Activated CD4-positive, alpha-beta T cell treated with anti-CD3 and anti-CD28 coated beads, Interleukin-2, amount 50 U/mL, for 48 hours (primary cell): ENCODE results near the gene PNLDC1.
"Not testable (repeated sequence)": the region's sequence is repeated elsewhere in the genome, so short reads cannot be mapped to it uniquely, and the experiment has no call there.

Experiments
- DNase-seq, 2 experiments: peaks; one replicate each; pipeline ENCODE4 v3.0.0-alpha.2; 2020

Gene PNLDC1

DNA sequence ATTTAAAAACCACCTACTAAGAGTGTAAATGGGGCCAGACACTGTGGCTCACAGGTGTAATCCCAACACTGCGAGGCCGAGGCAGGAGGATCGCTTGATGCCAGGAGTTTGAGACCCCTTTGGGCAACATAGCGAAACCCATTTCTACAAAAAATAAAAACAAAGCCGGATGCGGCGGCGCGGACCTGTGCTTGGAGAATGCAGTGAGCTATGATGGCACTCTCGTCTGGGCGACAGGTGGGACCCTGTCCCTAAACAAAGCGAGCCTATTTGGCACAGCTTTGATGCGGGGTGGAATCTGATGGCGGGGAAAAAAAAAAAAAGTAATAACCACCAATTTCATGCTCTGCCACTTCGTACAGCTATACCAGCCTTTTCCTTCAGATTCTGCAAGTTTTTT lies 11.8 kb upstream of the PNLDC1 start:
- DNase-seq, result peak; percentile 12 to 19

- peak; percentile 24 to 43 for DNase-seq
Measured at GRCh38 chr6:159788753-159789376, 11.2 kb upstream of the PNLDC1 start.

DNA sequence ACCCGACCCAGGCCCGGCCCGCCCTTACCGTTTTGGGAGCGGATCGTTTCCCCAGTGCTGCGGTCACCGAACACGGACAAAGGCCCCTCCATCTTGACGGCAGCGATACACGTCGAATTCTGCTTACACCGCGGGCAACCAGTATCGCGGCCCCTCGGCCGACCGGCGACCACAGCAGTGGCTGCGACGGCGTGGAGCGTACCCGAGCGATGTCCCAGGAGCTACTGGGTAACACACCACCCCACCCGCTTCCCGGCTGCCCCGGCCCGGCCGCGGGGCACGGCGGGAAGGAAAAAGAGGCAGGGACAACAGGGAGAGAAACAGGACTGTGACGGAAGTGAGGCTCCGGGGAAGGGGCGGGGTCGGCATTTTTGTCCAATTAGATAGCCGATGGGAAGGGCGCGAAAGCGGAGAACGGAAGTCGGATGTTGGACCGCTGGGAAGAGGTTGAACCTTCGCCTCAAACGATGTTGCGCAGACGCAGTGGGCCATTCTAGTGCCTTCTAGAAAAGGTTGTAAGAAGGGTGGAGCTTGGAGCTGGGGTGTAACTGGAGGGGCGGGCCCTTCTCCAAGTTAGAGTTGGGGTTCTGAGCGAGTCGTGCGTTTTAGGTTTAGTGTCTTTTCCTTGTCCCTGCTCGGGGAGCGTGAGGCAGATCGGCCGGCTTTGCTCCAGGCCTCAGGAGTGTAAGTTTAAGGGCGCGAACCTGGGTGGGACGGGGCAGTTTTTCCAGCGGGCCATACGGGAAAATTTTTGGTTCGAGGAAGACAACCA lies 10.5 kb upstream of the PNLDC1 start, which contains the start of gene TCP1:
TSS of gene TCP1 (minus strand) at position 226 of the 772 bp plus-strand sequence. CDS start at position 92, 134 bp downstream.
- DNase-seq, result peak; percentile 99 to 100

- DNase-seq, result peak; percentile 88 to 91
Measured at GRCh38 chr6:159790149-159790955, 9.7 kb upstream of the PNLDC1 start, which contains the start of gene MRPL18. MRPL18 (plus strand) TSS chr6:159790467; CDS start chr6:159790588, 121 bp downstream.

DNA sequence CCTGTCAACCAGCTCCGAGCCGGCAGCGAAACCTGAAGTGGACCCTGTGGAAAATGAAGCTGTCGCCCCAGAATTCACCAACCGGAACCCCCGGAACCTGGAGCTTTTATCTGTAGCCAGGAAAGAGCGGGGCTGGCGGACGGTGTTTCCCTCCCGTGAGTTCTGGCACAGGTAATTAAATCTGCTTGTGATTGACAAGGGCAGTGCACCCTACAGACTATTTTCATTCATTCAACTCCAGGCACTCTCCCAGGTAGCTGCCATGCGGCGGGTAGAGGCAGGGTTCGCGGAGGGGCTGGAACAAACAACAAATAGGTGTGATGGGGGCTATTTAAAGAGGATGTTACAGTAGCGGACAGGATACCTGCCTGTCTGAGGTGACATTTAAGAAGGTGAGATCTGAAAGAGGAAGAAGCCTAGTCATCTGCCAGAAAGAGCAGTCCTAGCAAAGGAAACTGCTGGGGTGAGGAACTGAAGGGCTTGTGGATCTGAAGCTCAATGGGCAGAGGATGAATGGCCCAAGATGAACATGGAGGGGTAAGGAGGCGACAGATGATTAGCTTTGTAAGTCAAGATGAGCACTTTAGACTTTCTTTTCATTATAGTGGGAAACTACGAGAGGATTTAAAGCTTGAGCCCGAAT lies 9.0 kb upstream of the PNLDC1 start:
- peak in 1 of 2 experiments; percentile 12 for DNase-seq

GRCh38 chr6:159794976-159795375 lies 5.1 kb upstream of the PNLDC1 start:
- not testable (repeated sequence) for DNase-seq

DNA sequence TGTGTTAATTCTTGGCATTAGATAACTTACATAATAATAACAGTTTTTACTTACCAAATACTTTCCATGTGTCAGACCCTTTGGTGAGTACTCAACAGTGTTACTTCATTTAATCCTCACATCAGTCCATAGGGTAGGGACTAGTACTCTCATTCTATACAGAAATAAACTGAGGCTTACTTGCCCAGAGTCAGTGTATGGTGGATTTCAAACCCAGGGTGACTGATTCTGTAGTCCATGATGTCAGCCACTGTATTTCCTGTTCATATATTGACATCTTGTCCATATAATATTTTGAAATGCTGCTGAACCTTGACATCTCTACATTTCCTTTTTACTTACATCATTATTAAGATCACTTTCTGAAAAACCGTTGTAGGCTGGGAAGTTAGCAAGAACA lies 2.5 kb upstream of the PNLDC1 start:
- no peak for DNase-seq

GRCh38 chr6:159801935-159802334 lies 1.9 kb downstream of the PNLDC1 start:
- no peak for DNase-seq

- DNase-seq, result no peak
Measured at GRCh38 chr6:159804504-159804903, 4.4 kb downstream of the PNLDC1 start.

GRCh38 chr6:159805440-159806020 lies 5.5 kb downstream of the PNLDC1 start:
- no peak for DNase-seq

DNA sequence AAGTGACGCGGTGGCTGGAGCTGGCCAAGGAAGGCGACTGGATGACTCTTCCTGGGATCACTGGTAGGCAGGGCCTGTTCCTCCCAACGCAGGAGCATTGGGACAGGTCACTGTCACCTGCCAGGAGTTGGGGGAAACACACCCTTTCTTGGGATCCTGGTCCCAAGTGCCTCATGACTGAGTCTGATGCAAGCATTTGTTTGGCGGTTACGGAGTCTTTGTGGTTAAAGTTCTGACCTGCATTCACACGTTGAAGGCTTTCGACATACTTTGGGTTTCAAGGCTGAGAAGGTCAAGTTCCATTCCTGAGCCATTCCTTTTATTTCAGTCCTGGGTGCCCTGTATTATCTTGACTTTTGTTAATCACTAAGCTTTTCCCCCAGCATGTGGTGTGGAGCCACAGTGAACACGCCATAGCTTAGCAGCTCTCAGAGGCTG lies 6.0 kb downstream of the PNLDC1 start:
- no peak for DNase-seq

DNA sequence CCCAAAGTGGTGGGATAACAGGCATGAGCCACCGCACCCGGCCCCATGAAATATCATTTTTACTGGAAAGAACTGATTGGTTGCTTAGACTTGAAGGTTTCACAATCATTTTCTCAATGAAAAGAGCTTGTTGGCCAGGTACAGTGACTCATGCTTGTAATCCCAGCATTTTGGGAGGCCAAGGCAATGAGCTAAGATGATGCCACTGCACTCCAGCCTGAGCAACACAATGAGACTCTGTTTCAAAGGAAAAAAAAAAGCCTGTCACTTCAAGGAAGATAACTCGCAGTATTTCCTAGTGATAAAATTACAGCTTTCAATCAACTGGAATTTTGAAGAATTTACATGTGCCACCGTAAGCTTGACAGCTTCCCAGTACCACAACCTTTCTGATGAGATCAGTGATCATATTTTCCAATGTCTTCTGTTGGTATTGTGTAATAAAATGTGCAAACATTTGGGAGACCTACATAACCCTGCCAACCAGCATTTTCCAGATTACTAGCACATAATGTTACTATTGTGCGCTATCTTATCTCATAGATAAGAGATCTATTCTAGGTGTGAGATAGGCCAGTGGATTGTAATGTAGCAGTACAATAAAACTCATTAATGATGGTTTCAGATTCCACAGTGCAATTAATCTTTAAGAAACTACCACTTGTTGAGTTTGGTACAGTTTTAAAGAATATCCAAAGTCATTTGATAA lies 7.2 kb downstream of the PNLDC1 start:
- DNase-seq, result no peak

DNA sequence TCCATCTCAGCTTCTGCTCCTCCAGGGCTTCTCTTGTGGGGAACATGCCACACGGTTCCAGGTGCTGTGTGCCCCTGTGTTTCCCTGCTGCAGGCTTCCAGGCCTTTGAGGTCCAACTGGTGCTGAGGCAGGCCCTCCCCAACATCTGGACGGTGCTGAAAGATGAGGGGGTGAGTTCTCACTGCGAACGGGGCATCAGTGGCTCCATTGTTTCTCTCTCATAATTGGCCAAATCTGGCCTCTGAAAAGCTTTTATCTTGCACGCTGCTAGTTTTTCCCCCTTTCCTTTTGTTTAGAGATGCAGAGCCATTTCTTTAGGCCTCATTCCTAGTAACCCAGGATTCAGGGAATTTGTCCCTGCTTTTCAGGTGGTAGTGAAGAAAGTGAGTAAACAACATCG lies 8.6 kb downstream of the PNLDC1 start:
- no peak for DNase-seq

- no peak for DNase-seq
Measured at GRCh38 chr6:159809149-159809548, 9.1 kb downstream of the PNLDC1 start.

- DNase-seq, result no peak
Measured at GRCh38 chr6:159813781-159814180, 13.7 kb downstream of the PNLDC1 start.

- no peak for DNase-seq
Measured at GRCh38 chr6:159815410-159815809, 15.3 kb downstream of the PNLDC1 start.

- DNase-seq, result not testable (repeated sequence)
Measured at GRCh38 chr6:159816775-159817174, 16.7 kb downstream of the PNLDC1 start.

DNA sequence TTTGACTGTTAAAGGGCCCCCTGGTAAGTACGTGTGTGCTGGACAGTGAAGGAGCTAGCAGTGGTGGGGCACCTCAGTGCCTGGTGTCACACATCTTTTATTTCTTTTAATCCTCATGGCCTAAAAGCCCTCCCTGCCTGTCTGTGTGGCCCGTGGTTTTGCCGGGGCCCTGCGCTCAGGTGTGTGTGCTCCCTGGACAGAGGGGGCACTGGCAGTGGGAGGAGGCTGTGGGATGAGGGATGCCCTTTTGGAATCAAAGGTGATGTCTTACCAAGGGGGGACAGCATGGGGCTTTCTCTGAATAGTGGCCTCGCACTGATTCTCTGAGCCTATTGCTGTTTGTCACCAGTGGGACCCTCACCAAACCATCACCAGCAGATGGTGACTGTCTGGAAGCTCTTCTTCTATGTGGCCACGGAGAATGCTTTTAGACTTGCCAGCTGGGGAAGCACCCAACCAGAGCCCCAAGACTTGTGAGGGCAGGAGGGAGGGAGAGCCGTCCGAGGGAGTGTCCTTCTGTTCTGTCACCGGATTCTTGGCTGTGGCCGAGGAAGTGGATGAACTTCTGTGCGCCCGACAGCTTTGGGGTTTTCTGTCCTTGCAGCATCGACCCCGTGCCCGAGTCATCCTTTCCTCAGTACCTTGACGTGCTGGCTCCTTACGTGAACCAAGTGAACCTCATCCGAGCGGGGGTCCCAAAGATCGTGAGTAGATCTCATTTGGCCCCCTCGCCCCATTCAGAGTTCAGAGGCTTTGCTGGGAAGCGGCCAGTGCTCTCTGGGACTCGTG lies 18.1 kb downstream of the PNLDC1 start:
- no peak for DNase-seq

GRCh38 chr6:159819098-159819497 lies 19.0 kb downstream of the PNLDC1 start:
- no peak for DNase-seq

DNA sequence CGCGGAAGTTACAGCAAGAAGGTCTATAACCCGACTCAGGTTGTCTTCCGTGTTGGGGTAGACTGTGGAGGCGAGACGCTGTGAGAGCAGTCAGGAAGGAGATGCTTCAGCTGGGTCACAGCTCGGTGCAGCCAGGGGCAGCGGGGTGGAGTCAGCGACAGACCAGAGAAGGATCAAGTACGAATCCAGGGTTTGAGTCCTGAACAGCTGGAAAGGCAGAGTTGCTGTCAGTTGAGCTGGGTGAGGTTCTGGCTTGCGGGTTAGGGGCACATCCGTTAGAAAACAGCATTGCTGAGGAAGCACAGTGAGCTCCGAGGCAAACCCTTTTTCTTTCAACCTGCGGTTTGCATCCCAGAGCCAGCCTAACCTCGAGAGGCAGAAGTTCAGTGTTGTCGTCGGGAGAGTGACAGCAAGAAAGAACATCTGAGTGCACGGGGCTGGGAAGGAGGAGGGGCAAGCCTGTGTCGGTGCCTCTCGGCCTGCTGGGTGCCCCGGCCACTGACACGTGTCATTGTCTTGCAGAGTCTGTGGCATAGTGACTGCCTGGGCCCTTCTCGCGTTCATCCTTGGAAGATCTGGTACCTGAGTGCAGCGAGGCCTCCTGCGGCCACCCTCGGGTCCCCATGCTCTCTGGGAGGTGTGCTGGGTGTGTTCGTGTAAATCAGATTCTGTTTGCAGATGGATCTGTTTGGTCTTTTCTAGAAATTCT lies 20.0 kb downstream of the PNLDC1 start:
- DNase-seq, result peak; percentile 34 to 43
